Testis (tissue), 3 donors: ENCODE results near the gene BASP1. TPM values are rescaled to one million over a fixed set of nuclear protein-coding genes. Genes with fewer than 3 reads are reported as not detected.
"Not testable (repeated sequence)": the region's sequence is repeated elsewhere in the genome, so short reads cannot be mapped to it uniquely, and the experiment has no call there.

Source experiments
- DNase-seq: peaks from one replicate; pipeline ENCODE4 v3.0.0-alpha.2; 2019
- H3K27ac ChIP-seq, 2 donors: fragments of 200-600 bp; sonication (generic); one replicate each; pipeline ENCODE4 v1.5.1; 2019
- H3K27me3 ChIP-seq: fragments of 200-600 bp; sonication (generic); one replicate; pipeline ENCODE4 v1.5.1; 2019
- H3K36me3 ChIP-seq: fragments of 200-600 bp; sonication (generic); one replicate; pipeline ENCODE4 v1.5.1; 2017; ENCODE audit warnings: low read depth; ENCODE audit errors: missing control alignments
- H3K4me1 ChIP-seq: fragments of 200-600 bp; sonication (generic); one replicate; pipeline ENCODE4 v1.5.1; 2019
- H3K4me3 ChIP-seq, 2 donors: fragments of 200-600 bp; sonication (generic); one replicate each; pipeline ENCODE4 v1.5.1; 2017 to 2019
- H3K9me3 ChIP-seq: fragments of 200-600 bp; sonication (generic); one replicate; pipeline ENCODE4 v1.5.1; 2017
- CTCF ChIP-seq, 3 experiments: fragments of 450-650 bp in 2 of 3; fragments of 200-600 bp in 1 of 3; sonication (generic) in 1 of 3; IDR thresholded peaks; one replicate each; pipeline ENCODE4 v1.5.1; 2016 to 2019; ENCODE audit warnings: antibody characterized with exemption in 3 of 3, mild to moderate bottlenecking in 2 of 3, moderate library complexity in 1 of 3
- POLR2A ChIP-seq: fragments of 450-650 bp; IDR thresholded peaks from one replicate; pipeline ENCODE4 v1.6.1; 2017; ENCODE audit warnings: antibody characterized with exemption, mild to moderate bottlenecking, moderate library complexity
- WGBS, 2 donors: methylation state at CpG; one replicate each; pipeline ENCODE4 v1.1.5; 2018; 5-methylcytosine and 5-hydroxymethylcytosine counted together
- intact Hi-C: fragments of 100-400 bp; cut with DNase I; formaldehyde crosslinking; loops from one replicate; pipeline ENCODE4 v1.15.1; 2023; ENCODE audit warnings: low total_unique reads
- polyA plus RNA-seq: library from polyadenylated mRNA; stranded (reverse); fragments of 350-450 nt; fragmentation: Illumina TruSeq; extraction: RNeasy Lipid Tissue Mini Kit (QIAGEN cat#74804); gene quantifications from one replicate; pipeline ENCODE4 v1.2.3, GENCODE V29; 2014; ENCODE audit warnings: low read depth, low replicate concordance; ENCODE audit not compliant: insufficient read depth
- small RNA-seq, 2 donors: library from RNA; depleted of rRNA; stranded (forward); fragments of <200 nt; gene quantifications; one replicate each; pipeline ENCODE3, GENCODE V24; 2016
- total RNA-seq, 2 donors: library from RNA; depleted of rRNA; stranded (reverse); fragments of >200 nt; gene quantifications; one replicate each; pipeline ENCODE4 v1.2.3, GENCODE V29; 2016

The BASP1 gene
- total and polyA plus RNA-seq, 3 donors from 2014 or later: 2.1 to 5.6 (median 2.6) TPM

- intact Hi-C loops: no loop called here
- DNase-seq: no peak
- Histone ChIP-seq H3K4me1 (no peaks in the 10 kb centered on the region), H3K4me3 (no peak overlapping the region), H3K9me3 (no peaks in the 10 kb centered on the region), H3K36me3 (no peaks in the 10 kb centered on the region), H3K27me3 (no peaks in the 10 kb centered on the region), H3K27ac (no peak overlapping the region)
- TF ChIP-seq POLR2A: no peak
- TF ChIP-seq CTCF (IDR thresholded peaks at IDR 0.05): no peak
- 61 to 65% methylated on average over 6 of the region's 6 CpGs for WGBS, 2 donors
Measured at GRCh38 chr5:17316970-17317459, 99.6 kb downstream of the BASP1 start.

- Histone ChIP-seq H3K4me1 (no peaks in the 10 kb centered on the region), H3K4me3 (no peak overlapping the region), H3K36me3 (no peaks in the 10 kb centered on the region), H3K27ac (no peak overlapping the region), H3K27me3 (no peaks in the 10 kb centered on the region), H3K9me3 (no peaks in the 10 kb centered on the region)
- intact Hi-C loops: no loop called here
- TF ChIP-seq POLR2A (no peak), CTCF (IDR thresholded peaks at IDR 0.05) (no peak)
- 69 to 71% methylated on average over 5 of the region's 5 CpGs for WGBS, 2 donors
- DNase-seq: no peak
Measured at GRCh38 chr5:17317473-17317872, 100.0 kb downstream of the BASP1 start.

- H3K4me3 ChIP-seq, H3K9me3 ChIP-seq, DNase-seq, H3K27ac ChIP-seq, H3K27me3 ChIP-seq, intact Hi-C loops, H3K36me3 ChIP-seq, H3K4me1 ChIP-seq: not testable (repeated sequence)
- WGBS, 2 donors: 80 to 86% methylated on average over 3 of the region's 3 CpGs
Measured at GRCh38 chr5:17319095-17319494, 101.7 kb downstream of the BASP1 start.

GRCh38 chr5:17325770-17326599 lies 108.6 kb downstream of the BASP1 start:
- Histone ChIP-seq H3K4me1 (no peaks in the 10 kb centered on the region), H3K36me3 (no peaks in the 10 kb centered on the region), H3K27me3 (no peaks in the 10 kb centered on the region), H3K4me3 (no peak overlapping the region), H3K9me3 (no peaks in the 10 kb centered on the region), H3K27ac (no peak overlapping the region)
- WGBS, 2 donors: 90 to 94% methylated on average over 3 of the region's 3 CpGs
- DNase-seq: no peak
- intact Hi-C loops: no loop called here
- TF ChIP-seq POLR2A: no peak
- TF ChIP-seq CTCF (IDR thresholded peaks at IDR 0.05): no peak

Small RNAs within 50 kb of the gene (small RNA-seq; reads per million reads assigned to genes)
- gene RNU6-1003P: 0 reads per million in 2 donors
